NCI-H2171 (cell line): Measurements from ENCODE around the gene PBX3.

ENCODE experiments used
- DNase-seq: peaks from one replicate; lab custom pipeline; 2025; lab: John Stamatoyannopoulos, UW

The PBX3 gene

DNA sequence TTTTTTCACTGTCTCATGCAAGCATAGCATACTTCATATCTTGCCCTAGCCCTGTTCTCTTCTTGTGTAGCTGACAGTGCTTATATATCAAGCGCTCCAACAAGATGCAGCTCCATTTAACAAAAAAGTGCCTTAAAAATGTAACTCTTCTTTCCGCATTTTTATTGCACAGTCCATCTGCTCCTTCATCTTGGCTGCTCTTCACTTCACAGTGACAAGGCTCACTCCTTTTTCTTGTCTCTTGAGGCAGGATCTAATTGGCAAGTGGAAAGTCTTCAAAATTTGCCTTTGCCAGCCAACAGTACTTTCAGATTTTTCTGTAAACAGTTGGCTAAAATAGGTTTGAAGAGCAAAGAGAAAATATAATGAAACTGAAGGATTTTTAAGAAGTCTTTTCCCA is 161.8 kb downstream of the PBX3 start:
- no peak for DNase-seq

DNA sequence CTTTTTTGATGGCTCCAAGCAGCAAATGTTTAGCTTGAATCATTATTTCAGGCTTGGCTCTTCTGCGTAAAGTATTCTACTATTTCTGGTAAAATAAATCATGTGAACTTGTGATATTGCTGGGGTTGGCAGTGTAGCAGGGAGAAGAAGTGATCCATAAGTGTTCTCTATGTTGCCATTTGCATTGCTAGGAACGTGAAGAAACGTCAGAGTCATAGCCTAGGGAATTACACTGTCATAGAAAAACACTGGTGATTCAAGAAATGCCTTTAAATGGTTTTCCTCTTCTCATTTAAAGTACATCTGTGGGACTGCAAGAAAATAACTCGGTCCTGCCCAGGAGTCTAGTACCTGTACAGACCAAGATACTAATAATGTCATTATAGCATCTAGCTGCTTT is 162.3 kb downstream of the PBX3 start:
- DNase-seq, result no peak

DNA sequence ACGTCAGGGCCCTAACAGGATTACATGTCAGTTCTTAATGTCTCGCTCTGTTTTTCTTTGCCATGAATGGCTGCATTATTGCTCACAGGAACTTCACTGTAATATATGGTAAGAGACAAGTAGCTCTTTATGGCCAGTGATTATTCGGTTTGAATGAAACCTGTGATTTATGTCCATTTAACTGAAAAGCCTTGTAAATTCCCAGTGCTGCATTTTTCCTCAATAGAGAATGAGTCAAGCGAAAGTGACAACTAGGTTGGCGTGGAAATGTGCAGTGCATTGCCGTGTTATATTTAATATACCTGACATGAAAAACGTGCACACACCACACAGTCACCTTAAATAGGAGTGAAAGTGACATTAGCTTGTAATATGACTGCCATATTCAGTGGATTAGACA is 163.1 kb downstream of the PBX3 start:
- DNase-seq, result no peak

DNA sequence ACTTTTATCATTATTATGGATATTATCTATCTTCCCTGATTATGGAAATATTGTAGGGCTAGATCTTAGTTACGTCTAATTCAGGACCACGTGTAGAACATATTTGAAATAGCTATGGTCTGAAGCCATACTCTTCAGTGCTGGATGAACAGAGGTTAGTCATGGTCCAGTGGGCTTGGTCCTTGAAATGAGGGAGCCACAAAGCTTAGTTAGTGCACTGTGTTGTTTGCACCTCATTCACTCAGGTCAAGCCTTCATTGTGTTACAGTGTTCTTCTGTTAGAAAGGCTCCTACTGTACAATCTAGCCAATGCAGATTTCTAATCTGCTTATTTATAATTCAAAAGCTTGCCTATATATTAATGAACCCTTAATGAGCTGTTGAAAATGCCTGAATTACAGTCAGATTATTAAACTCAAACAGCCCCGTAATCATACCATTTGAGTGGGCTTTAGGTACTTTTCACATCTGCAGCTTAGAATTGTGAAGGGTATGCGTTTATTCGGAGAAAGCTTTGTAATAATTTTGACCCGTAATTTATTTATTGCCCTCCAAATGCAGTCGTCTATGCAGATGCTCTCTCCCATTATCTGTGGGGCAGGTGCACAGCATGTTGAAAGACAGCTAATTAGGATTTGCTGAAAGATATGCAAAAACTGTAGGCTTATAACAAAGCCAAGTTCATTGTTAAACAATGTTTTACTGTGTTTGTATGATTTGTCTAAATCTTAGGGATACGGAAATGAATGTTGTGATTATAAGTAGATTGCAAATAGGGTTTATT is 164.9 kb downstream of the PBX3 start:
- DNase-seq, result no peak

DNA sequence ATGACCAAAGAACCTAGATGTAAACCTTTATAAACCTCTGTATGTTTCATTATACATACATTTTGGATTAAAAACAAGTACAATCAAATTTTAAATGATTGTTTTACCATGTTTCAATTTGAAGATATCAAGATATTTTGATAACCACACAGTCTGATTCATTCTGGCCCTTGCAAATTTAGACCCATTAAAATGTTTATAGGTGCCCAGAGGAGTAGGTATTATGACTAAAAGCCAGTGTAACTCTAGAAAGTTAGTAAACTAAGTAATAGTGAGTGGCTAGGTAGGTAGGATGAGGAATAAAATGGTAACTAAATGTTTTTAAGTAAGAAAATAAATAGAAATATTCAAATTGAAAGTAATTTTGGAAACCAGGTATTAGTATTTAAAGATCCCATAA is 165.5 kb downstream of the PBX3 start:
- DNase-seq, result no peak

- no peak for DNase-seq
Observed at GRCh38 chr9:125913551-125913950, 166.4 kb downstream of the PBX3 start.

GRCh38 chr9:125914411-125914810 is 167.2 kb downstream of the PBX3 start:
- no peak for DNase-seq

DNA sequence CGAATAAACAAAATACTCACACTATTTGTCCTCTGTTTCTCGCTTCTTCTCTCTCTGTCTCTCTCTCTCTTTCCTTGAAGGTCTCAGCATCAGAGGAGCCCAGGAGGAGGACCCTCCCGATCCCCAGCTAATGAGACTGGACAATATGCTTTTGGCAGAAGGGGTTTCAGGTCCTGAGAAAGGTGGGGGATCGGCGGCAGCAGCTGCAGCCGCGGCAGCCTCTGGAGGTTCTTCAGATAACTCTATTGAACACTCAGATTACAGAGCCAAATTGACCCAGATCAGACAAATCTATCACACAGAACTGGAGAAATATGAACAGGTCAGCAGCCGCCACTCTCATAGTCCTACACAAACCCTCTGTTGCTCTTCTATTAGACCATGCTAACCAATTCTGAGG is 168.4 kb downstream of the PBX3 start:
- DNase-seq, result no peak

DNA sequence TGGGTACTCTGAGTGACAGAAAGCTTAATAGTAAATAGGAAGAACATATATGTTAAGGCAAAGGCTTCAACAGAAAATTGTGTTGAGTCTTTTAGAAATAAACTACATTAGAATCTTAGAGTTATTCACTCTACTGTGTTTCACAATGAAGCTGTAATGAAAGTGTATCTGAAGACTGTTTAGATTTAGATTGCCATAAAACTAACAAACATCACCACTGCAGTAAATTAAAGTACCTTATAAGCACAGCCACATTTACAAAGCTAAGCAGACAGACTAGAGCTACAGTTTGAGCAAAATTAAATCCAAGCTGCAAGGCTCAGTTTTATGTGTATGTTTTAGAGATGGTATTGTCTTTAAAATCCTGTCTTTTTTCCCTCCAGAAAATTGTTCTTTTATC is 172.4 kb downstream of the PBX3 start:
- DNase-seq, result no peak

GRCh38 chr9:125920402-125920801 is 173.2 kb downstream of the PBX3 start:
- no peak for DNase-seq

GRCh38 chr9:125922854-125923253 is 175.7 kb downstream of the PBX3 start:
- no peak for DNase-seq

DNA sequence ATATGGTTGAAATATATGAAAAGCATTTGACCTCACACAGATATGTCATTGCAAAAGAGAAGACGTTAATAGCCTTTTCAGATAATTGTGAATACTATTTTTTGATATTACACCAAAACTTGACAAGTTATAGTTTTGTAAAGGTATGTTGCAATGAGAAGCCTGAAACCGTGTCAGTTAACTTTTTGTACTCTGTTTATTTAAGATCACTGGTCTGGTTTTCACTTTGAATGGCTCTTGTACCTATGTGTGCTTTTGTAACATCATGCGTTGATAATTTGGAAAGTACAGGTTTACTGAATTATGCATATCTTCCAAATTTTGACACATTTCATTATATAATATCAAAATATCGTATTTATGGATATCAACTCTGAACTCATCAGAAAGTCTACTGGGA is 177.2 kb downstream of the PBX3 start:
- DNase-seq, result no peak

DNA sequence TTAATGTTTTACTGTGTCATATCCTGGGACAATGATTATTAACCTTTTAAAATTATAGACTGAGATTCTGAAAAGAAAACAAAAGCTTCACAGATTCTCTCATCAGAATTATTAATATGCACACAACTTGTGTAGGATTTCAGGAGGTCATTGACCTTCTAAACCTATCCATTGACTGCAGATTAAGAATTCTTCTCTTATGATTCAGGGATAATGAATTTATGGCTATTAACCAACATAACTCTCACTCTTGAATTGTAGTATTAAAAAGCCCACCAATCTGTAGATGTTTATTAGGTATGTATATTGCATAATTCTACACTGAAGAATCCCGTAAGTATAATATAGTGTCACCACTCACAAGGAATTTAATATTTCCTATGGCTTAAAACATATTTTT is 179.8 kb downstream of the PBX3 start:
- no peak for DNase-seq

DNA sequence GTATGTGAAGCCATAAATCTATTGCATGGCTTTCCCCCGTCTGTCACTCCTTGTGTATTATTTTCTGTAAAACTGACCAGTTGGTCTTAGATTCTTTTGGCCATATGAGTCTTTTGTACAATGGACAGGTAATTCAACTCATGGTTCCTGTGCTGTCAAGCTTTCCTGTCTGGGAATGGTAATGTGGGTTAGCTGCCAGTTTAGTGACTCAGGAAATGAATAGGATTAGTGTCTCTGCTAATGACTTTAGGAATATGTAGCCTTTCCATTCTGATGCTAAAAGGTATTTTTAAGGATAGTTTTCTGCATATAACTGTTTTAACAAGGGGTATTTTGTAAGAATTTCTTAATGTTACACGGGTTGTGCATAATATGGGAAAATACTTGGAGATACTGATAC is 182.7 kb downstream of the PBX3 start:
- no peak for DNase-seq

DNA sequence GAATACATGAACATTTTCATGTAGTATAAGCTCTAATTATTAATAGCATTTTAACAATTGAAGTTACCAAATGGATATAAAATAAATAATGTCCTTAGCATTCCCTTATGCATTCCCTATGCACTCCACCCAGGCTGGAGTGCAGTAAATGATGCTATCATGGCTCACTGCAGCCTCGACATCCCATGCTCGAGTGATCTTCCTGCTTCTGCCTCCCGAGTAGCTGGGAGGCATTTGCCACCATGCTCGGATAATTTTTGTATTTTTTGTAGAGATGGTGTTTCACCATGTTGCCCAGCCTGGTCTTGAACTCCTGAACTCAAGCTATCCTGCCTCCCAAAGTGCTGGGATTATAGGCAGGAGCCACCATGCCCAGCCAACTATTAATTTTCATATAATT is 184.0 kb downstream of the PBX3 start:
- DNase-seq, result no peak

GRCh38 chr9:125932012-125932411 is 184.8 kb downstream of the PBX3 start:
- DNase-seq, result no peak

DNA sequence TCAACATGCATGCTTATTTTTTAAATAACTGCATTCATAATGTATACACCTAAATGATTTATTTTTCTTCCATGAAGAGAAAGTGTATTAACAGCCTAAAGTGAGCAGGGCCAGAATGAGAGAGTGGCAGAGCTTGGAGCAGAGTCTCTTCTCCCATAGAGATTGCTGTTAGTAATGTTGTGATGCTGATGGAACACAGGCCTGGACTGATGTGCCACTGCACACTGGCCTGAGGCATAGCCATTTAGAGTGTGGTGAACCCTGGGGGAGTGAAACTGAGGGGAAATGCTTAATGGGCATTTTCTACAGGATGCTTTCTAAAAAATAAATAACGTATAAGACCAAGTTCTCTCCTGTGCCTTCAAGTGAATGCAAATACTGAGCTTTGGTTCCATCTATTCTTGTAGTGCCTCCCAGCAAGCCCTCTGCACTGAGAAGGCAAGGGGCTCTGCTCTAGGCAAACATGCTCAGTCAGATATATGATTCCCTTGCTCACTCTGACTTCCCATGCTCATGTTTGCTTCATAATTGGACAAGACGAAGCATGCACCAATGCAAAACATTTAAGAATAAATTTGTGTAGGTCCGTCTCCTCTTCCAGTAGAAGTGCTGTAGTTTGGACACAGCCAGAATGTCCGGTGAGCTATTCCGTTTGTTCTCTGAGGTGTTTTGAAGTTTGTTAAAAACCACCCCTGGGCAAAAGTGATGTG is 185.7 kb downstream of the PBX3 start:
- no peak for DNase-seq

GRCh38 chr9:125942125-125942524 is 195.0 kb downstream of the PBX3 start:
- no peak for DNase-seq

- DNase-seq, result no peak
Observed at GRCh38 chr9:125943831-125944230, 196.7 kb downstream of the PBX3 start.

DNA sequence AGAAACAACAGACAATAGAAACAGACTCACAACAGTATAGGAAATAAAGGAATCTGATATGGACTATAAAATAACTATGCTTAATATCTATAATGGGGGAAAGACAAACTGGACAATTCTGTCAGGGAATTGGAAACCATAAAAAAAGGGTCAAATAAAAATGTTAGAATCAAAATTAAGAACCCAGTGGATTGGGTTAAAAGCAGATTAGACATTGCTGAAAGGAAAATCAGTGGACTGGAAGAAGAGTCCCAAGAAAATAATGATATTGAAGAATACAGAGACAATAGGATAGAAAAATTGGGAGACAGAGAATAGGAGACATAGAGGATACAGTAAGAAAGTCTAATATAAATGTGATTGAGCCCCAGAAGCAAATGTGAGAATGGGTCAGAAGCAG is 199.2 kb downstream of the PBX3 start:
- no peak for DNase-seq

DNA sequence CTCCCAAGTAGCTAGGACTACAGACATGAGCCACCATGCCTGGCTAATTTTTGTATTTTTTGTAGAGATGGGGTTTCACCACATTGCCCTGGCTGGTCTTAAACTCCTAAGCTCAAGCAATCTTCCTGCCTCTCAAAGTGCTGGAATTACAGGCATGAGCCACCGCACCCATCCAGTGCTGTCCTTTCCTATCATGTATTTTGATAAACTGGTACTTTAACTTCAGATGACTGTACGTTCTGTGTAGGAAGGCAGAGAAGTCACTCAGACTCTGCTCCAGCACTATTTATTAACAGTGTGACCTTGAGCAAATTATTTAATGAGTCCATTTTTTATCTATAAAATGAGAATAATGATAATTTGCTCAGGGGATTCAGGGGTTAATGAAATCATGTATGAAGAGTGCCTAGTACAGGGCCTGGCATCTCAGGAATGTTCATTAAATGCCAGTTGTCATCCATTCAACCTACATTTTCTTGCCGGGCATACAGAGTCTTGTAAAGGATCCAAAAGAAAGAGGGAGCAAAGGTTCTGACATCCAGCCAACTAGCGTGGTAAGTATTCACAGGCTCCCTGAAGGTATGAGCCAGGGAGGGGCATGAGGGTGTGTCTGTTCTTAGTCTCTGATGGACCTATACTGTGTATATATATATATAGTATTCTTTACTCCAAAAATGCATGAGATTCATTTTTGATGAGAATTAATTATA is 201.9 kb downstream of the PBX3 start:
- DNase-seq, result no peak

DNA sequence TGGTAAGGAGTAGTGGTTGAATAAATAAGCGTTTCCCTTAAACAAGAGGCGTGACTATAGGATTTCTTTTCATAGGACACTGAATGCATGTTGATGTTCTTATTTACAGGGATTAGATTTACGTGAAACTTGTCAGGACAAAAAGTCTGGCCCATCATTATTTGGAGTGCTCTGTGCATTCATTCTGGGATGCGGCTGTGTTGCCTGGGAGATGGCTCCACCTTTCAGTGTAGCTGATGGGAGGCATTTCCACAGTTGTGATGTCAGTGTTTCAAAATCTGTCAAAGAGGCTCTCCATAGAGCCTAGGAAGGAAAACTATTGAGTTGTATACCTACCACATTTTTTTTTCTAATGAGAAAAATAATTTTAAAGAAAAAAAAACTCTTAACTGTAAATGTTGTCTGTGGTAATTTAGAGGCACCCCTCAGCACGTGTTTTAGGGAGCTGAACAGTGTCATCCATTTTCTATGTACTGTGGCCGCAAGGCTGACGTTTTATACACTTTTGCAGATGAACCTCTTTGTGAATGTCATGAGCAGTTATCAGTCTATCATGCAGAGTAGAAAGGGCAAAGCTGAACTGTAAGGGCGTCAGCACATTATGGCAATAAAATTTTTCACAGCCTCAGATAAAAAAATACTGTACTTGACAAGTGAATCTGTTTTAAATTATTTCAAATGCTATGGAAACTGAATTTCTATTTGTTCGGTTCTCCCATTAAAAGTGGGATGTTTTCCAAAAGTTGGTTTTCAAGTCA is 202.7 kb downstream of the PBX3 start:
- no peak for DNase-seq
